Neural cell (in vitro differentiated cells): ENCODE results near the gene TMPRSS15. TPM values are rescaled to one million over a fixed set of nuclear protein-coding genes. Genes with fewer than 3 reads are reported as not detected.

Experiments
- H2AFZ ChIP-seq: fragments of 200-600, 300-800 bp; sonication (generic), shearing (Covaris generic); 2 replicates; pipeline ENCODE4 v1.6.0; 2014; ENCODE audit warnings: low read depth, mild to moderate bottlenecking, antibody characterized with exemption, low read length, moderate library complexity
- H3F3A ChIP-seq: fragments of 200-600 bp; shearing (Covaris generic); 2 replicates; pipeline ENCODE4 v1.6.1; 2016; ENCODE audit warnings: mild to moderate bottlenecking, moderate library complexity, mixed read lengths, antibody characterized with exemption, low read length; ENCODE audit not compliant: insufficient read depth, poor library complexity, severe bottlenecking
- H3K27ac ChIP-seq: fragments of 200-600, 300-800 bp; sonication (generic), shearing (Covaris generic); 2 replicates; pipeline ENCODE4 v1.5.1; 2014; ENCODE audit warnings: mild to moderate bottlenecking, low read length, moderate library complexity
- H3K27me3 ChIP-seq: fragments of 300-800, 200-600 bp; sonication (generic), shearing (Covaris generic); 2 replicates; pipeline ENCODE4 v1.6.0; 2014; ENCODE audit warnings: mild to moderate bottlenecking, low read depth, low read length, moderate library complexity; ENCODE audit not compliant: insufficient read depth
- H3K36me3 ChIP-seq: fragments of 300-800, 200-600 bp; sonication (generic), shearing (Covaris generic); 2 replicates; pipeline ENCODE4 v1.5.1; 2014; ENCODE audit warnings: mild to moderate bottlenecking, antibody characterized with exemption, low read length, moderate library complexity; ENCODE audit not compliant: insufficient read depth
- H3K4me2 ChIP-seq: fragments of 300-800, 200-600 bp; sonication (generic), shearing (Covaris generic); 2 replicates; pipeline ENCODE4 v1.6.0; 2014; ENCODE audit warnings: mild to moderate bottlenecking, low read length
- H3K4me3 ChIP-seq: fragments of 300-800, 200-600 bp; sonication (generic), shearing (Covaris generic); 2 replicates; pipeline ENCODE4 v1.5.1; 2014; ENCODE audit warnings: mild to moderate bottlenecking, low read length, moderate library complexity
- H3K79me2 ChIP-seq: fragments of 200-600 bp; shearing (Covaris generic); replicated peaks from 2 replicates; pipeline ENCODE4 v1.6.0; 2014; ENCODE audit warnings: mild to moderate bottlenecking, low read length, moderate library complexity; ENCODE audit not compliant: insufficient read depth
- H3K9ac ChIP-seq: fragments of 300-800, 200-600 bp; sonication (generic), shearing (Covaris generic); 2 replicates; pipeline ENCODE4 v1.6.1; 2016; ENCODE audit warnings: mild to moderate bottlenecking, low read length, mixed read lengths
- H3K9me2 ChIP-seq: fragments of 200-600 bp; shearing (Covaris generic); 2 replicates; pipeline ENCODE4 v1.6.1; 2016; ENCODE audit warnings: mild to moderate bottlenecking, low read length, mixed read lengths; ENCODE audit not compliant: insufficient read depth
- H3K9me3 ChIP-seq: fragments of 200-600, 300-800 bp; sonication (generic), shearing (Covaris generic); 2 replicates; pipeline ENCODE4 v1.6.1; 2016; ENCODE audit warnings: mild to moderate bottlenecking, mixed run types, low read length, moderate library complexity, mixed read lengths
- H4K20me1 ChIP-seq: fragments of 200-600 bp; shearing (Covaris generic); 2 replicates; pipeline ENCODE4 v1.6.1; 2016; ENCODE audit warnings: mild to moderate bottlenecking, mixed run types; ENCODE audit not compliant: insufficient read depth
- CTCF ChIP-seq: fragments of 450-650 bp; IDR thresholded peaks from 2 replicates; pipeline ENCODE4 v1.5.1; 2014; ENCODE audit warnings: antibody characterized with exemption, mild to moderate bottlenecking, moderate library complexity; ENCODE audit not compliant: poor library complexity, severe bottlenecking
- EP300 ChIP-seq: fragments of 450-650 bp; conservative IDR thresholded peaks from 2 replicates; pipeline ENCODE4 v1.6.1; 2014; ENCODE audit warnings: antibody characterized with exemption, mild to moderate bottlenecking, moderate library complexity; ENCODE audit not compliant: poor library complexity, severe bottlenecking
- EZH2 ChIP-seq: fragments of 200-600, 300-800 bp; shearing (Covaris generic), sonication (generic); IDR thresholded peaks from 2 replicates; pipeline ENCODE4 v1.6.1; 2014; ENCODE audit warnings: antibody characterized with exemption, low read length, borderline replicate concordance, mild to moderate bottlenecking; ENCODE audit not compliant: insufficient read depth, poor library complexity, severe bottlenecking
- MXI1 ChIP-seq: fragments of 450-650 bp; conservative IDR thresholded peaks from 2 replicates; pipeline ENCODE4 v1.6.1; 2014; ENCODE audit warnings: antibody characterized with exemption, mild to moderate bottlenecking; ENCODE audit not compliant: poor library complexity, severe bottlenecking
- POLR2AphosphoS5 ChIP-seq: IDR thresholded peaks from 2 replicates; pipeline ENCODE4 v1.6.1; 2012
- RAD21 ChIP-seq: fragments of 450-650 bp; conservative IDR thresholded peaks from 2 replicates; pipeline ENCODE4 v1.6.1; 2014; ENCODE audit warnings: antibody characterized with exemption, mild to moderate bottlenecking, moderate library complexity
- REST ChIP-seq: IDR thresholded peaks from 2 replicates; pipeline ENCODE4 v1.6.1; 2012; ENCODE audit warnings: borderline replicate concordance
- SMC3 ChIP-seq: fragments of 450-650 bp; conservative IDR thresholded peaks from 2 replicates; pipeline ENCODE4 v1.6.1; 2014; ENCODE audit warnings: antibody characterized with exemption, mild to moderate bottlenecking, moderate library complexity; ENCODE audit not compliant: poor library complexity
- TAF1 ChIP-seq: IDR thresholded peaks from 2 replicates; pipeline ENCODE4 v1.6.1; 2012; ENCODE audit warnings: low read depth
- polyA plus RNA-seq: library from polyadenylated mRNA; depleted of rRNA; stranded (reverse); fragments of >200 nt; gene quantifications from 2 replicates; pipeline ENCODE4 v1.2.3, GENCODE V29; 2014

Gene TMPRSS15
- polyA plus RNA-seq, 1 donor from 2014 or later = 0.50 TPM

- H3K27ac ChIP-seq = no peak overlapping the region
- TF ChIP-seq EP300 = no peak
- peak; percentile 12 for TF ChIP-seq CTCF
- no peak overlapping the region for H3K4me2 ChIP-seq
- no peak overlapping the region for H2AFZ ChIP-seq
- H3K4me3 ChIP-seq = no peak overlapping the region
- no peaks in the 10 kb centered on the region for H3K79me2 ChIP-seq
- H3F3A ChIP-seq = no peaks in the 10 kb centered on the region
- no peaks in the 10 kb centered on the region for H3K9me2 ChIP-seq
- H3K27me3 ChIP-seq = peaks cover 11% of the 10 kb centered on the region
- no peaks in the 10 kb centered on the region for H3K9me3 ChIP-seq
- no peaks in the 10 kb centered on the region for H4K20me1 ChIP-seq
- no peak overlapping the region for H3K9ac ChIP-seq
- no peaks in the 10 kb centered on the region for H3K36me3 ChIP-seq
These were observed 153.9 kb downstream of the TMPRSS15 start for GRCh38 chr21:18249672-18250071.

GRCh38 chr21:18248171-18248570 lies 155.4 kb downstream of the TMPRSS15 start:
- Histone ChIP-seq H3K4me2 (no peak overlapping the region), H3K9me2 (no peaks in the 10 kb centered on the region), H2AFZ (no peak overlapping the region), H3K9ac (no peak overlapping the region), H3K4me3 (peak overlapping the region; percentile 78), H4K20me1 (no peaks in the 10 kb centered on the region), H3K36me3 (no peaks in the 10 kb centered on the region), H3K27me3 (peaks cover 26% of the 10 kb centered on the region), H3F3A (no peaks in the 10 kb centered on the region), H3K27ac (no peak overlapping the region), H3K9me3 (no peaks in the 10 kb centered on the region), H3K79me2 (no peaks in the 10 kb centered on the region)
- TF ChIP-seq POLR2AphosphoS5 (no peak), REST (no peak), RAD21 (no peak), SMC3 (no peak), EP300 (no peak), MXI1 (no peak), TAF1 (no peak), CTCF (no peak), EZH2 (no peak)
